HG03354 (cell line): ENCODE measurements around the gene RNF34.
"Not testable (repeated sequence)": the region's sequence is repeated elsewhere in the genome, so short reads cannot be mapped to it uniquely, and the experiment has no call there.

Experiments used
- ATAC-seq: cut with Tn5 transposase; IDR thresholded peaks from one replicate; pipeline ENCODE4 v1.9.1; 2021; ENCODE audit warnings: mild to moderate bottlenecking; ENCODE audit not compliant: unreplicated experiment, poor library complexity, severe bottlenecking

RNF34 gene

GRCh38 chr12:121399391-121400331, at the start of gene RNF34:
Gene RNF34 (plus strand): TSS chr12:121400118. CDS start chr12:121400213, 95 bp downstream.
- ATAC-seq = peak; percentile 89

GRCh38 chr12:121351820-121352681, 47.9 kb upstream of the RNF34 start, which contains the start of gene ANAPC5:
Gene ANAPC5 (minus strand): TSS chr12:121352411. CDS start chr12:121352340, 71 bp downstream.
- ATAC-seq = peak; percentile 99

GRCh38 chr12:121352682-121353018, 47.3 kb upstream of the RNF34 start:
- no peak for ATAC-seq

- no peak for ATAC-seq
Measured at GRCh38 chr12:121355818-121356217, 44.1 kb upstream of the RNF34 start.

- ATAC-seq = no peak
Measured at GRCh38 chr12:121356657-121357056, 43.3 kb upstream of the RNF34 start.

- no peak for ATAC-seq
Measured at GRCh38 chr12:121357331-121357730, 42.6 kb upstream of the RNF34 start.

- ATAC-seq = no peak
Measured at GRCh38 chr12:121358073-121358472, 41.8 kb upstream of the RNF34 start.

- ATAC-seq = no peak
Measured at GRCh38 chr12:121364683-121365121, 35.2 kb upstream of the RNF34 start.

- ATAC-seq = no peak
Measured at GRCh38 chr12:121365416-121366062, 34.4 kb upstream of the RNF34 start.

GRCh38 chr12:121366063-121366459, 33.9 kb upstream of the RNF34 start:
- no peak for ATAC-seq

GRCh38 chr12:121371404-121371803, 28.5 kb upstream of the RNF34 start:
- no peak for ATAC-seq

- ATAC-seq = no peak
Measured at GRCh38 chr12:121373755-121374154, 26.2 kb upstream of the RNF34 start.

GRCh38 chr12:121374336-121374735, 25.6 kb upstream of the RNF34 start:
- ATAC-seq = not testable (repeated sequence)

GRCh38 chr12:121374945-121375584, 24.9 kb upstream of the RNF34 start:
- not testable (repeated sequence) for ATAC-seq

GRCh38 chr12:121376754-121377697, 22.9 kb upstream of the RNF34 start:
- no peak for ATAC-seq

- no peak for ATAC-seq
Measured at GRCh38 chr12:121378736-121379135, 21.2 kb upstream of the RNF34 start.

GRCh38 chr12:121379945-121380344, 20.0 kb upstream of the RNF34 start:
- ATAC-seq = no peak

GRCh38 chr12:121383601-121384021, 16.3 kb upstream of the RNF34 start:
- no peak for ATAC-seq
